Hepatocyte (in vitro differentiated cells): ENCODE data around the gene CPLANE1. TPM values are rescaled to one million over a fixed set of nuclear protein-coding genes. Genes with fewer than 3 reads are reported as not detected.

Source experiments
- DNase-seq: peaks from one replicate; pipeline ENCODE4 v3.0.0-alpha.2; 2016; ENCODE audit warnings: low spot score
- H2AFZ ChIP-seq: fragments of 200-600 bp; sonication (generic); 2 replicates; pipeline ENCODE4 v1.6.0; 2016; ENCODE audit warnings: antibody characterized with exemption, mild to moderate bottlenecking
- H3K27ac ChIP-seq: fragments of 200-600 bp; sonication (generic); 2 replicates; pipeline ENCODE4 v1.5.1; 2016; ENCODE audit warnings: mild to moderate bottlenecking
- H3K27me3 ChIP-seq: fragments of 200-600 bp; sonication (generic); 2 replicates; pipeline ENCODE4 v1.6.1; 2016
- H3K36me3 ChIP-seq: fragments of 200-600 bp; sonication (generic); replicated peaks from 2 replicates; pipeline ENCODE4 v1.5.1; 2016; ENCODE audit warnings: low read depth; ENCODE audit not compliant: insufficient read depth
- H3K4me1 ChIP-seq: fragments of 200-600 bp; sonication (generic); 2 replicates; pipeline ENCODE4 v1.5.1; 2016; ENCODE audit warnings: mild to moderate bottlenecking, moderate library complexity; ENCODE audit not compliant: insufficient read depth
- H3K4me2 ChIP-seq: fragments of 200-600 bp; sonication (generic); 2 replicates; pipeline ENCODE4 v1.6.0; 2016
- H3K4me3 ChIP-seq: fragments of 200-600 bp; sonication (generic); 2 replicates; pipeline ENCODE4 v1.5.1; 2016; ENCODE audit warnings: mild to moderate bottlenecking
- H3K79me2 ChIP-seq: fragments of 200-600 bp; sonication (generic); 2 replicates; pipeline ENCODE4 v1.6.0; 2017; ENCODE audit warnings: mild to moderate bottlenecking
- H3K9me2 ChIP-seq: fragments of 200-600 bp; sonication (generic); replicated peaks from 2 replicates; pipeline ENCODE4 v1.6.0; 2017; ENCODE audit warnings: mild to moderate bottlenecking; ENCODE audit not compliant: insufficient read depth
- H3K9me3 ChIP-seq: fragments of 200-600 bp; sonication (generic); 2 replicates; pipeline ENCODE4 v1.5.1; 2016; ENCODE audit warnings: low read depth, mild to moderate bottlenecking
- H4K20me1 ChIP-seq: fragments of 200-600 bp; sonication (generic); 2 replicates; pipeline ENCODE4 v1.6.0; 2016; ENCODE audit warnings: mild to moderate bottlenecking; ENCODE audit not compliant: insufficient read depth, poor library complexity, severe bottlenecking
- EZH2 ChIP-seq: fragments of 200-600 bp; sonication (generic); IDR thresholded peaks from 2 replicates; pipeline ENCODE4 v1.6.1; 2016; ENCODE audit warnings: antibody characterized with exemption, mild to moderate bottlenecking, borderline replicate concordance
- EZH2phosphoT487 ChIP-seq: fragments of 200-600 bp; sonication (generic); IDR thresholded peaks from one replicate; pipeline ENCODE4 v1.6.1; 2018; ENCODE audit warnings: antibody characterized with exemption, mild to moderate bottlenecking, low read depth, moderate library complexity; ENCODE audit not compliant: unreplicated experiment, severe bottlenecking
- WGBS: methylation state at CpG from one replicate; pipeline ENCODE4 v1.1.6; 2016; ENCODE audit warnings: low lambda C conversion rate; ENCODE audit errors: missing lambda C conversion rate; 5-methylcytosine and 5-hydroxymethylcytosine counted together
- polyA plus RNA-seq: library from polyadenylated mRNA; unstranded; fragments of >200 nt; fragmentation: Nextera tagmentation; extraction: Ambion mirVana; gene quantifications from 2 replicates; pipeline ENCODE4 v1.2.1, GENCODE V29; 2016
- total RNA-seq: library from RNA; depleted of rRNA; stranded (reverse); fragments of >200 nt; gene quantifications from 2 replicates; pipeline ENCODE4 v1.2.3, GENCODE V29; 2014
- TF ChIP-seq, protein P1 (sequence below): fragments of 200-600 bp; sonication (generic); IDR thresholded peaks from 2 replicates; pipeline ENCODE4 v1.5.1; 2016; ENCODE audit warnings: antibody characterized with exemption, mild to moderate bottlenecking; ENCODE audit not compliant: poor library complexity

CPLANE1 gene
- total and polyA plus RNA-seq, 2 experiments from 2014 or later, result 4.3 to 29.6 TPM

DNA sequence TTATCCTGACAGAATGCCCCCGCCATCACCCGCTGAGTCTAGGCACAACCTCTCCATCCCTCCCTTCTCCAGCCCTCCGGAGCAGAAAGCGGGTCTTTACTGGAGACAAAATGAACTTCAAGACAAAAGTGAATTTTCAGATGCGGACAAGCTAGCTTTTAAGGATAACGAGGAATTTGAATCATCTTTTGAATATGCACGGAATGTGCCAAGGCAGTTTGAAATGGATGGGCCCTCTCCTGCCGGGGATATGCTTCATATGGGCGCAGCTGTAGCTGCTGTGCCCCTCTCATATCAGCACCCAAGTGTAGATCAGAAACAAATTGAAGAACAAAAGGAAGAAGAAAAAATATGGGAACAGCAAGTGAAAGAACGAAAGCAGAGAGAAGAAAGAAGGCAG lies 37.5 kb downstream of the CPLANE1 start:
- no peak overlapping the region for H3K4me2 ChIP-seq
- H3K27me3 ChIP-seq, result no peaks in the 10 kb centered on the region
- H3K9me2 ChIP-seq, result no peaks in the 10 kb centered on the region
- DNase-seq, result no peak
- no peaks in the 10 kb centered on the region for H3K4me1 ChIP-seq
- no peaks in the 10 kb centered on the region for H3K36me3 ChIP-seq
- 87% methylated on average over 10 of the region's 10 CpGs for WGBS
- H2AFZ ChIP-seq, result no peak overlapping the region
- no peaks in the 10 kb centered on the region for H3K9me3 ChIP-seq
- no peaks in the 10 kb centered on the region for H4K20me1 ChIP-seq
- no peaks in the 10 kb centered on the region for H3K79me2 ChIP-seq
- no peak overlapping the region for H3K4me3 ChIP-seq
- H3K27ac ChIP-seq, result no peak overlapping the region
- TF ChIP-seq EZH2phosphoT487, result no peak
- TF ChIP-seq, protein P1, sequence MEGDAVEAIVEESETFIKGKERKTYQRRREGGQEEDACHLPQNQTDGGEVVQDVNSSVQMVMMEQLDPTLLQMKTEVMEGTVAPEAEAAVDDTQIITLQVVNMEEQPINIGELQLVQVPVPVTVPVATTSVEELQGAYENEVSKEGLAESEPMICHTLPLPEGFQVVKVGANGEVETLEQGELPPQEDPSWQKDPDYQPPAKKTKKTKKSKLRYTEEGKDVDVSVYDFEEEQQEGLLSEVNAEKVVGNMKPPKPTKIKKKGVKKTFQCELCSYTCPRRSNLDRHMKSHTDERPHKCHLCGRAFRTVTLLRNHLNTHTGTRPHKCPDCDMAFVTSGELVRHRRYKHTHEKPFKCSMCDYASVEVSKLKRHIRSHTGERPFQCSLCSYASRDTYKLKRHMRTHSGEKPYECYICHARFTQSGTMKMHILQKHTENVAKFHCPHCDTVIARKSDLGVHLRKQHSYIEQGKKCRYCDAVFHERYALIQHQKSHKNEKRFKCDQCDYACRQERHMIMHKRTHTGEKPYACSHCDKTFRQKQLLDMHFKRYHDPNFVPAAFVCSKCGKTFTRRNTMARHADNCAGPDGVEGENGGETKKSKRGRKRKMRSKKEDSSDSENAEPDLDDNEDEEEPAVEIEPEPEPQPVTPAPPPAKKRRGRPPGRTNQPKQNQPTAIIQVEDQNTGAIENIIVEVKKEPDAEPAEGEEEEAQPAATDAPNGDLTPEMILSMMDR, result no peak
- no peak for TF ChIP-seq EZH2

- WGBS, result 98% methylated on average over 32 of the region's 32 CpGs
- Histone ChIP-seq H3K9me3 (no peaks in the 10 kb centered on the region), H3K27me3 (no peaks in the 10 kb centered on the region), H3K36me3 (no peaks in the 10 kb centered on the region), H3K4me1 (no peaks in the 10 kb centered on the region), H4K20me1 (no peaks in the 10 kb centered on the region), H3K4me2 (no peak overlapping the region), H3K27ac (no peak overlapping the region), H2AFZ (no peak overlapping the region), H3K4me3 (no peak overlapping the region), H3K79me2 (no peaks in the 10 kb centered on the region), H3K9me2 (no peaks in the 10 kb centered on the region)
- no peak for DNase-seq
- TF ChIP-seq EZH2phosphoT487, result no peak
- TF ChIP-seq, protein P1, result no peak
- TF ChIP-seq EZH2, result no peak
These were observed 40.0 kb downstream of the CPLANE1 start for GRCh38 chr5:37208883-37209797.

- H3K4me1 ChIP-seq, result no peaks in the 10 kb centered on the region
- WGBS, result 95% methylated on average over 3 of the region's 3 CpGs
- H3K27me3 ChIP-seq, result no peaks in the 10 kb centered on the region
- H3K79me2 ChIP-seq, result no peaks in the 10 kb centered on the region
- H3K36me3 ChIP-seq, result no peaks in the 10 kb centered on the region
- DNase-seq, result no peak
- H3K27ac ChIP-seq, result no peak overlapping the region
- H3K4me2 ChIP-seq, result no peak overlapping the region
- H4K20me1 ChIP-seq, result no peaks in the 10 kb centered on the region
- no peaks in the 10 kb centered on the region for H3K9me3 ChIP-seq
- no peaks in the 10 kb centered on the region for H3K9me2 ChIP-seq
- TF ChIP-seq EZH2 (no peak), EZH2phosphoT487 (no peak)
- TF ChIP-seq, protein P1, result no peak
- no peak overlapping the region for H3K4me3 ChIP-seq
- H2AFZ ChIP-seq, result no peak overlapping the region
These were observed 41.4 kb downstream of the CPLANE1 start for GRCh38 chr5:37207802-37208201.
